HUES64 (cell line): Measurements from ENCODE around the gene CHPF. TPM values are rescaled to one million over a fixed set of nuclear protein-coding genes. Genes with fewer than 3 reads are reported as not detected.

Experiments
- H3K27ac ChIP-seq: 2 replicates; pipeline ENCODE4 v1.7.0; 2013; ENCODE audit warnings: low read depth, low read length, inconsistent platforms
- H3K27me3 ChIP-seq: 2 replicates; pipeline ENCODE4 v1.6.1; 2013; ENCODE audit warnings: mild to moderate bottlenecking, low read length; ENCODE audit not compliant: insufficient read depth
- H3K36me3 ChIP-seq: 2 replicates; pipeline ENCODE4 v1.6.1; 2013; ENCODE audit warnings: mild to moderate bottlenecking, low read length; ENCODE audit not compliant: insufficient read depth
- H3K4me1 ChIP-seq: 2 replicates; pipeline ENCODE4 v1.6.1; 2013; ENCODE audit warnings: mild to moderate bottlenecking, low read length, moderate library complexity; ENCODE audit not compliant: insufficient read depth
- H3K4me3 ChIP-seq: 2 replicates; pipeline ENCODE4 v1.5.1; 2013; ENCODE audit warnings: mild to moderate bottlenecking, low read length, moderate library complexity
- H3K9ac ChIP-seq: 2 replicates; pipeline ENCODE4 v1.6.1; 2013; ENCODE audit warnings: mild to moderate bottlenecking, low read depth, low read length
- H3K9me3 ChIP-seq: 2 replicates; pipeline ENCODE4 v1.6.1; 2013; ENCODE audit warnings: low read depth, low read length; ENCODE audit not compliant: insufficient read depth
- WGBS: fragments of 150-250, 120-280 bp; methylation state at CpG from one replicate; pipeline ENCODE4 v1.1.7; 2013; ENCODE audit warnings: missing lambda C conversion rate; 5-methylcytosine and 5-hydroxymethylcytosine counted together
- polyA plus RNA-seq, 2 experiments: library from polyadenylated mRNA; stranded (reverse); fragments of 50-300 nt; gene quantifications; one replicate each; pipeline ENCODE4 v1.2.3, GENCODE V29; 2013

Gene CHPF, protein sequence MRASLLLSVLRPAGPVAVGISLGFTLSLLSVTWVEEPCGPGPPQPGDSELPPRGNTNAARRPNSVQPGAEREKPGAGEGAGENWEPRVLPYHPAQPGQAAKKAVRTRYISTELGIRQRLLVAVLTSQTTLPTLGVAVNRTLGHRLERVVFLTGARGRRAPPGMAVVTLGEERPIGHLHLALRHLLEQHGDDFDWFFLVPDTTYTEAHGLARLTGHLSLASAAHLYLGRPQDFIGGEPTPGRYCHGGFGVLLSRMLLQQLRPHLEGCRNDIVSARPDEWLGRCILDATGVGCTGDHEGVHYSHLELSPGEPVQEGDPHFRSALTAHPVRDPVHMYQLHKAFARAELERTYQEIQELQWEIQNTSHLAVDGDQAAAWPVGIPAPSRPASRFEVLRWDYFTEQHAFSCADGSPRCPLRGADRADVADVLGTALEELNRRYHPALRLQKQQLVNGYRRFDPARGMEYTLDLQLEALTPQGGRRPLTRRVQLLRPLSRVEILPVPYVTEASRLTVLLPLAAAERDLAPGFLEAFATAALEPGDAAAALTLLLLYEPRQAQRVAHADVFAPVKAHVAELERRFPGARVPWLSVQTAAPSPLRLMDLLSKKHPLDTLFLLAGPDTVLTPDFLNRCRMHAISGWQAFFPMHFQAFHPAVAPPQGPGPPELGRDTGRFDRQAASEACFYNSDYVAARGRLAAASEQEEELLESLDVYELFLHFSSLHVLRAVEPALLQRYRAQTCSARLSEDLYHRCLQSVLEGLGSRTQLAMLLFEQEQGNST
- 39.6 TPM for polyA plus RNA-seq (2013, experiment 1 of 2)
- 37.0 TPM for polyA plus RNA-seq (2013, experiment 2 of 2)

DNA sequence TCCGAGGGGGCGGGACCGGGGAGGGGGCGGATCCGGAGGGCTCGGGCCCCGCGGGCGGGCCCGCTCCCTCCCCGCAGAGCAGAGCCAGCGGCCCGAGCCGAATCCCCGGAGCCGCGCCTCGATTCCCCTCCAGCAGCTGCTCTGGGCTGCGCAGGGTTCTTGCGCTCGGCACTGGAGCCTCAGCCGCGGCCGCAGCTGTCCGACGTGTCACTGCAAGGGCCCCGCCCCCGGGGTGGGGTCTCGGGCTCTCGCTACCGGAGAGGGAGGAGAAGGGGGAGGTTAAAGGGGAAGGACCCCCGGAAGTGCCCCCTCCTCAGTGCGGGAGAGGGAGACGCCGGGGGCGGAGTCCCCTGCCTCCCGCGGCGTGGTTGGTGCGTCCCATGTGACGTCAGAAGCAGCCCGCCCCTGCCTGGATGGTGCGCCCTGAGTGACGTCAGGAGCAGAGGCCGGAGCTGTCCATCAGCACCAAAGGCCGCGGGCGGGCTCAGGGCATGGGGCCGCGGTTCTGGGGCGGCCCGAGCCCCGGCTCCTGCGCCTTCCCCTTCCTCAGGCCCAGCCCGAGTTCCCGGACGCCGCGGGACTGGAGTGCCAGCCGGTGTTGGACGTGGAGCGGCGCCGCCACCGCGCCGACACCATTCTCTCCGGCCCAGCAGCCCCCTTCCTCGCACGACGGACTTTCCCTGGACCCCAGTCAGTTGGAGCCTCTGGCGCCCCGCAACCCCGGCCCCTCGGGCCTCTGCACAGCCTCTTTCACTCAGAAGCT lies at the start of gene CHPF, which contains the start of gene TMEM198:
TSS of gene CHPF (minus strand) at position 214 of the 763 bp plus-strand sequence. CDS start 271 bp downstream, outside the sequence.
TSS of gene TMEM198 (plus strand) at position 433 of the 763 bp plus-strand sequence. CDS start 700 bp downstream, outside the sequence.
- H3K4me1 ChIP-seq = peaks cover 2% of the 10 kb centered on the region; the same call in 1 of the 2 replicates
- no peaks in the 10 kb centered on the region for H3K9me3 ChIP-seq
- WGBS = under 1% methylated on average over 75 of the region's 75 CpGs
- peak within 1 kb of the TSS; percentile 89 for H3K4me3 ChIP-seq
- H3K27ac ChIP-seq = peak within 1 kb of the TSS; percentile 70; the same call in 1 of the 2 replicates
- peaks cover 21% of the 10 kb centered on the region for H3K36me3 ChIP-seq
- peak within 1 kb of the TSS; percentile 71 for H3K9ac ChIP-seq
- peaks cover 27% of the 10 kb centered on the region for H3K27me3 ChIP-seq

DNA sequence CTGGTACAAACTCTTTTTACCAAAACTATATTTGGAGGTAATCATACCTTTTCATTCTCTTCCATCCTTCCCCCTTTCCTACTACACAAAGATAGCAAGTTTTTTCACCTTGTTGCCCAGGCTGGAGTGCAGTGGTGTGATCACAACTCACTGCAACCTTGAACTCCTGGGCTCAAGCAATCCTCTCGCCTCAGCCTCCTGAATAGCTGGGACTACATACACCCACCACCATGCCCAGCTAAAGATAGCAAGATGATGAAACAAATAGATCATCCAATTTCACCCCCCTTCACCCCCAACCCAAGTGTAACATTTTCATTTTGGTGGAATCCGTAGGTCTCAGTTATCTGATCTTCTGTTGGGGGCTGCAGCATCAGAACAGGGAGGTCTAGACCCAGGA lies 49.5 kb upstream of the CHPF start:
- H3K9ac ChIP-seq = no peak overlapping the region
- no peak overlapping the region for H3K27ac ChIP-seq
- peaks cover 18% of the 10 kb centered on the region for H3K4me1 ChIP-seq
- no peaks in the 10 kb centered on the region for H3K27me3 ChIP-seq
- 89% methylated on average over 2 of the region's 2 CpGs for WGBS
- H3K36me3 ChIP-seq = no peaks in the 10 kb centered on the region
- H3K4me3 ChIP-seq = no peak overlapping the region
- H3K9me3 ChIP-seq = no peaks in the 10 kb centered on the region

DNA sequence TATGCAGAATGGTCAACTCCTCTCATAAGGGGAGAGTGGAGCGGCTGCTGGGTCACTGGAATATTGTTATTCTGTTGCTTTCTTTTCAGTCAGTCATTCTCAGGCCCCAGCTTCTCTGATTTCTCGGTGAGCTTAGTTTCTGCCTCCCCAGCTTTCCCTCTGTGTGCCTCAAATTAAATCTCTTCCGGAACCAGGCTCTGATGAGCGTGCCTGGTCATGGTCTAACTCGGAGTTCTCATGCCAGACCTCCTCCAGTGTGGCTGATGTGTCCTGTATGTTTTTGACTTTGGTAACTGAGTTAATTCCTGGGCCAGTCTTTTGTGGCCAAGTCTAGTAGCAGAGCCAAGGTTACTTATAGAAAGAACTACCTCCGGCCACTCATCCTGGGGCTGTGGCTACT lies 49.1 kb upstream of the CHPF start:
- no peaks in the 10 kb centered on the region for H3K27me3 ChIP-seq
- peaks cover 18% of the 10 kb centered on the region for H3K4me1 ChIP-seq
- no peak overlapping the region for H3K4me3 ChIP-seq
- H3K27ac ChIP-seq = no peak overlapping the region
- H3K9ac ChIP-seq = 0 out of 2 replicates have a peak overlapping the region, but pooled peaks have one; percentile 36
- H3K36me3 ChIP-seq = no peaks in the 10 kb centered on the region
- H3K9me3 ChIP-seq = no peaks in the 10 kb centered on the region
- 89% methylated on average over 6 of the region's 6 CpGs for WGBS

DNA sequence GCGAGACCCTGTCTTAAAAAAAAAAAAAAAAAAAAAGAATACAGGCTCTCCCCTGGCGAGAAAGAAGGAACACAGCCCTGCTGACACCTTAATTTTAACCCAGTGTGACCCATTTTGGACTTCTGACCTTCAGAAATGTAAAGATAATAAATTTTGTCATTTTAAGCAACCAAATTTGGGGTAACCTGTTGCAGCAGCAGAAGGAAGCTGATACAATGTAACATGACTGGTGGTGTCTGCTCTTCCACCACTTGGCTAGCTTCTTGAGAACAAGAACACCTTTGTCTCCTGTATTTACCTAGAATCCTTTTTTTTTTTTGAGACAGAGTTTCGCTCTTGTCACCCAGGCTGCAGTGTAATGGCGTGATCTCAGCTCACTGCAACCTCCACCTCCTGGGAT lies 47.5 kb upstream of the CHPF start:
- Histone ChIP-seq H3K4me1 (peaks cover 8% of the 10 kb centered on the region; the same call in 1 of the 2 replicates), H3K9ac (no peak overlapping the region)

DNA sequence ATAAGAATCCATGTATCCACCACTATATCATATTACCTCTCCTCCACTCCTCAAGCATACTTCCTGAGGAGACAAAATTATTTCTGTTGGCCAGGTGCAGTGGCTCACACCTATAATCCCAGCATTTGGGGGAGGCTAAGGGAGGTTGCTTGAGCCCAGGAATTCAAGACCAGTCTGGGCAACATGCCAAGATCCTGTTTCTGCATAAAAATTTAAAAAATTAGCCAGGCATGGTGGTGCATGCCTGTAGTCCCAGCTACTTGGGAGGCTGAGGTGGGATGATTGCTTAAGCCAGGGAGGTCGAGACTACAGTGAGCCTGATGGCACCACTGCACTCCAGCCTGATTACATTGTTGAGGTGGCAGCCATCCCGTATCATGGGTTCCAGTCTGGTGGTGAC lies 37.7 kb upstream of the CHPF start:
- H3K9ac ChIP-seq = no peak overlapping the region
- no peaks in the 10 kb centered on the region for H3K36me3 ChIP-seq
- 87% methylated on average over 2 of the region's 2 CpGs for WGBS
- H3K27ac ChIP-seq = no peak overlapping the region
- H3K27me3 ChIP-seq = no peaks in the 10 kb centered on the region
- H3K9me3 ChIP-seq = no peaks in the 10 kb centered on the region
- H3K4me3 ChIP-seq = no peak overlapping the region
- peaks cover 22% of the 10 kb centered on the region for H3K4me1 ChIP-seq

More for the DNA sequence above, 47.5 kb upstream of the CHPF start:
- 54% methylated on average over 4 of the region's 4 CpGs for WGBS
- Histone ChIP-seq H3K4me3 (no peak overlapping the region), H3K27ac (no peak overlapping the region), H3K36me3 (no peaks in the 10 kb centered on the region), H3K27me3 (peaks cover 2% of the 10 kb centered on the region; the same call in 1 of the 2 replicates), H3K9me3 (no peaks in the 10 kb centered on the region)

DNA sequence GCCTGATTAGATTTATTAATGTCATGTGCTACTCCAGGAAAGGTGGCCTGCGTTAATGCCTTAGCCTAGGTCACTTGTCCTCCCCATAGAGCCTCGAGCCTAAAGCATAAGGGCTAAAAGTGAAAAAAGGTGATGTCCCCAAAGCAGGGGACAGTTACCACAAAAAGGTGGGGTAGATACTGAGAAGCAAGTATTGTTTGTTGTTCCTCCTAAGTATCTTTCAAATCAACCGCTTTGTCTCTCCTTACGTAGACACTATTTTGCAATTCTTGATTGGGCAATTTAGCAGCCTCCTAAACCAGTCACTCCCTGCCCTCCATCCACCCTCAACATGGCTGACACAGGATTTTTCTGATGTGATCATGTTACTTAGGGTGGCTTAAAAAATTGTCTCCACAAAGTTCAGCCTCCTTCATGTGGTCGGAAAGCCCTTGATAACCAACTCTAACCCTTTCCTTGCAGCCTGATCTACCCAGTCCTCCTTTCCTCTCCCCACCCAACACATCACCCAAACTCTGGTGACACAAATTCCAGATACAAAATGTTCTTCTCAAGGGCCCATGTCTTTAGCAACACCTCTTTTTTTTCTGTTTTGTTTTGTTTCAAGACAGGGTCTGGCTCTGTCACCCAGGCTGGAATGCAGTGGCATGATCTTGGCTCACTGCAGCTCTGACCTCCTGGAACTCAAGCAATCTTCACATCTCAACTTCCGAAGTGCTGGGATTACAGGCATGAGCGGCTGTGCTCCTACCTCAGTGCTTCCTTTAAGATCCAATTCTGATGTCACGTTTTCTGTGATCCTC lies 35.4 kb upstream of the CHPF start:
- Histone ChIP-seq H3K4me1 (peaks cover 24% of the 10 kb centered on the region), H3K27me3 (no peaks in the 10 kb centered on the region), H3K36me3 (no peaks in the 10 kb centered on the region), H3K27ac (no peak overlapping the region), H3K9ac (no peak overlapping the region), H3K9me3 (no peaks in the 10 kb centered on the region), H3K4me3 (no peak overlapping the region)
- 90% methylated on average over 8 of the region's 8 CpGs for WGBS

DNA sequence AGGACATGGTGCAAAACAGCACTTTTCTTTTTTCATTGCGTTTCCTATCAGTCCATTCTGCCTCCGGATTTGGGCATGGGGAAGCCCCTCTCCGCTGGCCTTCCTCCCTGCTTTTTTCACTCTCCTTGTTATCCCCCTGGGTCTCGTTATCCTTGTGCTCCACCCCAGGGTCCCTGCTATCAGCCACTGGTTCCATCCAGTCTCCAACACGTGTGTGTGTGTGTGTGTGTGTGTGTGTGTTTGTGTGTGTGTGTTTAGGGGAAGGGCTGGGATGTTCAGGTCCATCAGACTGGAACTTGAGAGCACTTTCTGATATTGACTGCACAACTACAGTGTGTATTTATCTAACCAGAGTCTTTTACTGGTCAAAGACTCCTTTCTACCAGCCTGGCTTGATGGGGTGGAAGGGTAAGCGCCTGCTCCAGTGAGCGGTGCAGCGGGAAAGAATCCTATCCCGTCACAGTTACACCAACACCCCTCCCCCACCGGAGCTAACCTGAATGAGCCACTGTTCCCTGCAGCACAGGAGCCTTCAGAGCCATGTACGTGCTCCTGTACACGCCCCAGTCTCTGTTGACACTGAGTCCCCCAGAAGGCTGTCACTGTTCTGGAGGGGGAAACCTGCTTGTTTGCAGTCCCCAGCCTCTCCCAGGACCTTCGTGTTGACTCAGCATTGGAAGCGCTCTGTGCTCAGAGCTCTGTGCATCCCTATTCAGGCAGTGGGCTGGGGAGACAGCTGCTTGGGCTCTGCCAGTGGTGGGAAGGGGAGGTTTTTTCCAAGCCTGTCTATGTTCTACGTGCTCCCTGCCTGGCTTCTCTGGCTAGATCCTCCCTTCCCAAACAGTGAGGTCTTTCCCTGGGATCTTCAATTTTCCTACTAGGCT lies 33.1 kb upstream of the CHPF start:
- Histone ChIP-seq H3K27me3 (no peaks in the 10 kb centered on the region), H3K4me3 (peak overlapping the region; percentile 28; the same call in 1 of the 2 replicates), H3K4me1 (peaks cover 31% of the 10 kb centered on the region), H3K27ac (no peak overlapping the region), H3K9me3 (no peaks in the 10 kb centered on the region), H3K36me3 (no peaks in the 10 kb centered on the region), H3K9ac (no peak overlapping the region)
- WGBS = 28% methylated on average over 14 of the region's 15 CpGs

DNA sequence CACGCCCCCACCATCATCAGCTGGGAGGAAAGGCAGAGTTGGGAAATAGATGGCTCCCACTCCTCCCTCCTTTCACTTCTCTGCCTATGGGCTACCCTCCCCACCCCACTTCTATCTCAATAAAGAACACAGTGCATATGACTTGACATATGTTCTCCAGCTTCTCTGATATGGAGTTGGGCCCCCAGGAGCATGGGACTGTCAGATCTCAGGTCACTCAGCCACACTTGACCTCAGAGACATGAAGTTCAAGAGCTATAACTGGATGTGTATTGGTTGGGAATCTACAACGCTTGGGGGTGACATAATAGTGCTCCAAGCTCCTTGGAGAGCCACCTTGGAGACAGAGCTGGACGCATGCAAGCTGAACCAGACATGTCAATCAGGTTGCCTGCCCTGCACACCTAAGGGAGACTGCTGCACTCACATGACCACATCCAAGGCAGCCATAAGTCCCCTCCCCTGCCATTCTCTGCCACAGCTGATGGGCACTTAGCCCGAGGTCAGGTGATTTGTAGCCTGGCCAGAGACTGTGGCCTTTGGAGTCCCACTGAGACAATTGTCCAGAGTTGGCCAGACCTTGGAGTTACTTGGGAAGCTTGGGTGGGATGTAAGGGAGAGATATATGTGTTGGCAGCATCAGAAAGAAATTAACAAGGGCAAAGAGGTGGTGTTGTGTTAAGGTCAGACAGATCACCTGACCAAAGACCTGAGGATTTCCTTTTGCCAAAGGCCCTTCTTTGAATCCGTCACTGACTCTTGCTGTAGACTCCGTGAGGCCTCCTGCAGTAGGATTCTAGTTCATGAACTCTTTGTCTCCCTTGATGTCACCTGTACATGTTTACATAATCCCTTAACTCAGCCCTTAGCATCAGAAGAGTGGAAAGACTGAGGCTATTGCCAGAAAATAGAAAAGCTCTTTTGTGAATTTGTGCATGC lies 32.2 kb upstream of the CHPF start:
- no peak overlapping the region for H3K9ac ChIP-seq
- H3K27ac ChIP-seq = no peak overlapping the region
- WGBS = 86% methylated on average over 6 of the region's 6 CpGs
- peaks cover 34% of the 10 kb centered on the region for H3K4me1 ChIP-seq
- no peaks in the 10 kb centered on the region for H3K9me3 ChIP-seq
- H3K4me3 ChIP-seq = no peak overlapping the region
- no peaks in the 10 kb centered on the region for H3K36me3 ChIP-seq
- H3K27me3 ChIP-seq = no peaks in the 10 kb centered on the region
